HG02588 (cell line): ENCODE results near the gene LMTK3.

ENCODE experiments used
- ATAC-seq: cut with Tn5 transposase; IDR thresholded peaks from one replicate; pipeline ENCODE4 v1.9.1; 2021; ENCODE audit warnings: mild to moderate bottlenecking, moderate library complexity; ENCODE audit not compliant: unreplicated experiment

The LMTK3 gene

GRCh38 chr19:48511800-48512503, at the start of gene LMTK3:
Gene LMTK3 (minus strand): TSS chr19:48511835. CDS start chr19:48511576, 259 bp downstream.
- no peak for ATAC-seq

- ATAC-seq: no peak
These were observed 49.8 kb upstream of the LMTK3 start for GRCh38 chr19:48561412-48561811.

- no peak for ATAC-seq
These were observed 48.5 kb upstream of the LMTK3 start for GRCh38 chr19:48560095-48560530.

GRCh38 chr19:48558018-48558684, 46.5 kb upstream of the LMTK3 start:
- ATAC-seq: no peak

- ATAC-seq: no peak
These were observed 45.2 kb upstream of the LMTK3 start for GRCh38 chr19:48556825-48557224.

GRCh38 chr19:48556163-48556562, 44.5 kb upstream of the LMTK3 start:
- no peak for ATAC-seq

GRCh38 chr19:48554385-48555091, 42.9 kb upstream of the LMTK3 start:
- ATAC-seq: no peak

GRCh38 chr19:48553676-48554384, 42.2 kb upstream of the LMTK3 start:
- no peak for ATAC-seq

- no peak for ATAC-seq
These were observed 41.0 kb upstream of the LMTK3 start for GRCh38 chr19:48552406-48553322.

GRCh38 chr19:48551437-48552302, 40.0 kb upstream of the LMTK3 start, which contains the start of gene SULT2B1:
Gene SULT2B1 (plus strand): TSS chr19:48552172. CDS start chr19:48552253, 81 bp downstream.
- ATAC-seq: no peak

- ATAC-seq: no peak
These were observed 37.7 kb upstream of the LMTK3 start for GRCh38 chr19:48549380-48549779.

- no peak for ATAC-seq
These were observed 36.7 kb upstream of the LMTK3 start for GRCh38 chr19:48548253-48548911.

- no peak for ATAC-seq
These were observed 36.1 kb upstream of the LMTK3 start for GRCh38 chr19:48547722-48548121.

GRCh38 chr19:48544856-48545750, 33.5 kb upstream of the LMTK3 start:
- ATAC-seq: no peak

- ATAC-seq: no peak
These were observed 31.6 kb upstream of the LMTK3 start for GRCh38 chr19:48543121-48543710.

- ATAC-seq: no peak
These were observed 30.2 kb upstream of the LMTK3 start for GRCh38 chr19:48541813-48542212.

GRCh38 chr19:48540110-48540509, 28.5 kb upstream of the LMTK3 start:
- ATAC-seq: no peak
